BJ (cell line): ENCODE measurements around the gene ATP6V1D. TPM values are rescaled to one million over a fixed set of nuclear protein-coding genes. Genes with fewer than 3 reads are reported as not detected.
"Not testable (repeated sequence)": the region's sequence is repeated elsewhere in the genome, so short reads cannot be mapped to it uniquely, and the experiment has no call there.

Experiments used
- CTCF ChIA-PET: fragments of 350-600 bp; formaldehyde crosslinking; extraction: SDS; loops from one replicate; lab custom pipeline; 2021; ENCODE audit warnings: antibody characterized with exemption, inconsistent platforms; lab: Yijun Ruan, JAX
- POLR2A ChIA-PET: fragments of 300-600 bp; sonication (Branson Sonifier 250); formaldehyde crosslinking; extraction: SDS; loops from one replicate; lab custom pipeline; 2021; ENCODE audit warnings: antibody characterized with exemption; lab: Charles Lee
- DNase-seq: peaks from one replicate; pipeline ENCODE4 v3.0.0-alpha.2; 2011; ENCODE audit warnings: low read depth
- H3K27me3 ChIP-seq: 2 replicates; pipeline ENCODE4 v1.6.0; 2011; ENCODE audit warnings: low read length; ENCODE audit not compliant: control insufficient read depth, insufficient read depth
- H3K36me3 ChIP-seq: 2 replicates; pipeline ENCODE4 v1.5.1; 2011; ENCODE audit warnings: low read length; ENCODE audit not compliant: control insufficient read depth, insufficient read depth
- H3K4me3 ChIP-seq: 2 replicates; pipeline ENCODE4 v1.5.1; 2011; ENCODE audit warnings: low read depth, mild to moderate bottlenecking, control low read depth, low read length
- CTCF ChIP-seq: IDR thresholded peaks from 2 replicates; pipeline ENCODE4 v1.5.1; 2011; ENCODE audit warnings: low read depth, mild to moderate bottlenecking, control low read depth, inconsistent platforms, low read length, moderate library complexity; ENCODE audit not compliant: insufficient read depth
- polyA plus RNA-seq: library from polyadenylated mRNA; depleted of rRNA; stranded (reverse); fragments of >200 nt; gene quantifications from 2 replicates; pipeline ENCODE4 v1.2.3, GENCODE V29; 2011

ATP6V1D gene
- polyA plus RNA-seq, 1 experiment, result 62.1 TPM

- peaks cover 2% of the 10 kb centered on the region; the same call in 1 of the 2 replicates for H3K36me3 ChIP-seq
- H3K27me3 ChIP-seq, result no peaks in the 10 kb centered on the region
- ChIA-PET CTCF (interaction anchor here (0.7 to 1.7 kb wide), 2 partner anchors 9 to 373 kb away, joined by 4 read pairs; no protein-coding TSS in a partner anchor), POLR2A (interaction anchor here (0.5 kb wide), 1 partner anchor 11 kb away, joined by 5 read pairs; no protein-coding TSS in a partner anchor)
- H3K4me3 ChIP-seq, result no peak overlapping the region
- DNase-seq, result no peak
- TF ChIP-seq CTCF, result no peak
These were observed 28.1 kb downstream of the ATP6V1D start for GRCh38 chr14:67331368-67332125.

GRCh38 chr14:67329666-67330065 is 29.9 kb downstream of the ATP6V1D start:
- H3K4me3 ChIP-seq, H3K27me3 ChIP-seq, H3K36me3 ChIP-seq, POLR2A ChIA-PET, CTCF ChIA-PET, DNase-seq: not testable (repeated sequence)

GRCh38 chr14:67319142-67319541 is 40.5 kb downstream of the ATP6V1D start:
- no peak for TF ChIP-seq CTCF
- Histone ChIP-seq H3K36me3 (peaks cover 3% of the 10 kb centered on the region), H3K4me3 (no peak overlapping the region), H3K27me3 (no peaks in the 10 kb centered on the region)
- ChIA-PET POLR2A (interaction anchor here (0.6 kb wide), 1 partner anchor 98 kb away, joined by 6 read pairs; no protein-coding TSS in a partner anchor), CTCF (interaction anchor here (0.6 to 0.8 kb wide), 2 partner anchors 33 to 72 kb away, joined by 3 read pairs; no protein-coding TSS in a partner anchor)
- DNase-seq, result no peak

DNA sequence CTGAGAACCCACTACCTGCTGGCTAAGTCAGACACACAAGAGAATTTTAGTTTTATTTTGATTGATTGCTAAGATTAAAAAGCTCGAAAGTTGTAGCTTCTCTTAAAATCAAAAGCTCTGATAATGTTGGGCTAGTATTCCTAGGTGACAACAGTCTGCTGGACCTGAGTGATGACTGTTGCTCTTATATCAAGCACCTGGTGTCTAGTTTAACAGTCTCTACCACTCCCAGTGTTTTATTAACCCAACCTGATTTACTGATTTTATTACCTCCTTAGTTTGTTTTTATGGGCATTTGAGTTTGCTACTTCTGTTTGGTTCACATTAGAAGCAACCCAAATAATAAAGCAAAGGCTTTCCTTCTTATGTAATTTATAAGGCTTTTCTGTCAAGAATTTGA is 41.8 kb downstream of the ATP6V1D start:
- Histone ChIP-seq H3K27me3 (no peaks in the 10 kb centered on the region), H3K4me3 (no peak overlapping the region), H3K36me3 (peaks cover 3% of the 10 kb centered on the region)
- TF ChIP-seq CTCF, result no peak
- POLR2A ChIA-PET, result interaction anchor here (0.7 kb wide), 1 partner anchor 13 kb away, joined by 3 read pairs; no protein-coding TSS in a partner anchor
- DNase-seq, result no peak
- CTCF ChIA-PET, result interaction anchor here (1.0 kb wide), 1 partner anchor 32 kb away, joined by 4 read pairs; no protein-coding TSS in a partner anchor

DNA sequence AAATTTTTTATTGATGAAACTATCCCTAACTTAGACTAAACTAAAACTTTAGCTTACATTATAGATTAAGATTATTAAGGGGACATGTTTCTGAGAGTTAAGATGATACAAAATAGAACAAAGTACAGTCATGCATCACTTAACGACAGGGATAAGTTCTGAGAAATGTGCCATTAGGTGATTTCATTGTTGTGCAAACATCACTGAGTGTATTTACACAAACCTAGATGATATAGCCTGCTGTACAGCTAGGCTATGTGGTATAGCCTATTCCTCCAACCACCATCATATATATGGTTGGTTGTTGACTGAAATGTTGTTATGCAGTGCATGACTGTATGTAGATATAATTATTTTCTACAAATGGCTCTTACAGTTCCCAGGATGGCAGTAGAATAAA is 46.5 kb downstream of the ATP6V1D start:
- no peaks in the 10 kb centered on the region for H3K27me3 ChIP-seq
- POLR2A ChIA-PET, result no interaction called here
- no peak for DNase-seq
- H3K36me3 ChIP-seq, result peaks cover 2% of the 10 kb centered on the region
- TF ChIP-seq CTCF, result no peak
- CTCF ChIA-PET, result interaction anchor here (1.0 kb wide), 1 partner anchor 8 kb away, joined by 4 read pairs; no protein-coding TSS in a partner anchor
- no peak overlapping the region for H3K4me3 ChIP-seq
